ENCODE data around the gene ITPRIPL2.

GRCh38 chr16:19118938-19119431 is 5.2 kb downstream of the ITPRIPL2 start:
- TF ChIP-seq CTCF (IDR thresholded peaks at IDR 0.05; ENCODE audit: low read depth, low read length) (no peak), POLR2A (IDR thresholded peaks at IDR 0.05; ENCODE audit: extremely low read depth, insufficient read length) (no peak), MYC (IDR thresholded peaks at IDR 0.05; ENCODE audit: low read depth, low read length) (no peak), MAX (IDR thresholded peaks at IDR 0.05; ENCODE audit: low read depth, low read length) (no peak)

Measured in NB4 (cell line).